Adrenal gland (tissue), 12 donors: Measurements from ENCODE around the gene MAN1B1. TPM values are rescaled to one million over a fixed set of nuclear protein-coding genes. Genes with fewer than 3 reads are reported as not detected.

Source experiments
- DNase-seq, 7 donors: peaks; one replicate each; pipeline ENCODE4 v3.0.0-alpha.2; 2019 to 2020
- H3K27ac ChIP-seq, 5 donors: fragments of 200-600 bp; sonication (generic) in 4 of 5; 1 replicate in 3 of 5; 2 replicates in 2 of 5; pipeline versions ENCODE4 v1.5.1 to v1.8.0; 2016 to 2020; ENCODE audit warnings: mild to moderate bottlenecking in 1 of 5
- H3K27me3 ChIP-seq: fragments of 200-600 bp; 2 replicates; pipeline ENCODE4 v1.8.0; 2021
- H3K36me3 ChIP-seq, 2 donors: fragments of 200-600 bp; replicated peaks in 1 of 2; 1 replicate in 1 of 2; 2 replicates in 1 of 2; pipeline versions ENCODE4 v1.5.1 to v1.8.0; 2018 to 2022
- H3K4me1 ChIP-seq, 2 donors: fragments of 200-600 bp; replicated peaks in 1 of 2; 1 replicate in 1 of 2; 2 replicates in 1 of 2; pipeline versions ENCODE4 v1.5.1 to v1.8.0; 2018 to 2021
- H3K4me3 ChIP-seq, 4 donors: fragments of 200-600 bp; sonication (generic) in 3 of 4; one replicate each; pipeline ENCODE4 v1.5.1; 2016 to 2018
- H3K9me3 ChIP-seq, 3 donors: fragments of 200-600 bp; sonication (generic) in 1 of 3; replicated peaks in 1 of 3; 1 replicate in 2 of 3; 2 replicates in 1 of 3; pipeline versions ENCODE4 v1.5.1 to v1.8.0; 2016 to 2021
- POLR2A ChIP-seq, 2 donors: fragments of 450-650 bp; IDR thresholded peaks; one replicate each; pipeline ENCODE4 v1.6.1; 2017; ENCODE audit warnings: antibody characterized with exemption in 2 of 2, mild to moderate bottlenecking in 2 of 2, moderate library complexity in 1 of 2
- WGBS, 4 donors: extraction: QIAGEN DNeasy Blood & Tissue Kit in 2 of 4; methylation state at CpG; one replicate each; pipeline versions ENCODE4 v1.1.5 to v1.1.7; 2013 to 2017; 5-methylcytosine and 5-hydroxymethylcytosine counted together
- intact Hi-C, 2 donors: fragments of 100-400 bp; cut with DNase I; formaldehyde crosslinking; loops; one replicate each; pipeline versions ENCODE4 v1.14.1 to v1.15.0; 2022 to 2023
- polyA plus RNA-seq, 3 donors: library from polyadenylated mRNA; stranded (reverse); fragments of 200-250 nt in 2 of 3; fragments of 350-450 nt in 1 of 3; fragmentation: Illumina TruSeq in 1 of 3; extraction: RNeasy Lipid Tissue Mini Kit (QIAGEN cat#74804) in 1 of 3; gene quantifications; one replicate each; pipeline ENCODE4 v1.2.3, GENCODE V29; 2013 to 2014
- total RNA-seq, 9 donors: library from RNA; depleted of rRNA in 4 of 9; stranded (reverse); fragments of >200 nt in 4 of 9; fragments of 120-200 nt in 1 of 9; fragmentation: NEBNext Ultra II Directional in 1 of 9; extraction: Animal tissue kit (Norgen Biotek cat#: 25700) in 1 of 9; gene quantifications; one replicate each; pipeline versions ENCODE4 v1.1.0 to v1.2.4, GENCODE V29; 2013 to 2023
- TF ChIP-seq, protein P1 (sequence below), 6 experiments: fragments of 450-650 bp in 4 of 6; fragments of 200-600 bp in 2 of 6; sonication (generic) in 1 of 6; IDR thresholded peaks; 1 replicate in 5 of 6; 2 replicates in 1 of 6; pipeline versions ENCODE4 v1.5.1 to v1.8.0; 2016 to 2021; ENCODE audit warnings: antibody characterized with exemption in 6 of 6, mild to moderate bottlenecking in 2 of 6, moderate library complexity in 1 of 6
- donor health status: healthy with polysubstance abuse.
- donor health status: Bipolar disorder and iron deficiency.
- donor health status: DM: yes; HTN: yes; CAD: no.
- donor health status: DM: no; HTN: no; CAD: no.
- donor health status: DM: no; HTN: no; CAD: no.
- donor health status: DM: yes; HTN: yes; CAD: no.

MAN1B1 gene
- total and polyA plus RNA-seq, 12 donors = 44.4 to 138 (median 67.9) TPM

GRCh38 chr9:137150617-137151457 lies 64.1 kb downstream of the MAN1B1 start:
- Histone ChIP-seq H3K9me3 (no peaks in the 10 kb centered on the region), H3K27me3 (peaks cover 4% of the 10 kb centered on the region), H3K36me3 (no peaks in the 10 kb centered on the region), H3K4me3 (no peak overlapping the region), H3K4me1 (no peaks in the 10 kb centered on the region), H3K27ac (no peak overlapping the region)
- peak in 2 of 7 donors; percentile 53 to 62 for DNase-seq
- TF ChIP-seq, protein P1, sequence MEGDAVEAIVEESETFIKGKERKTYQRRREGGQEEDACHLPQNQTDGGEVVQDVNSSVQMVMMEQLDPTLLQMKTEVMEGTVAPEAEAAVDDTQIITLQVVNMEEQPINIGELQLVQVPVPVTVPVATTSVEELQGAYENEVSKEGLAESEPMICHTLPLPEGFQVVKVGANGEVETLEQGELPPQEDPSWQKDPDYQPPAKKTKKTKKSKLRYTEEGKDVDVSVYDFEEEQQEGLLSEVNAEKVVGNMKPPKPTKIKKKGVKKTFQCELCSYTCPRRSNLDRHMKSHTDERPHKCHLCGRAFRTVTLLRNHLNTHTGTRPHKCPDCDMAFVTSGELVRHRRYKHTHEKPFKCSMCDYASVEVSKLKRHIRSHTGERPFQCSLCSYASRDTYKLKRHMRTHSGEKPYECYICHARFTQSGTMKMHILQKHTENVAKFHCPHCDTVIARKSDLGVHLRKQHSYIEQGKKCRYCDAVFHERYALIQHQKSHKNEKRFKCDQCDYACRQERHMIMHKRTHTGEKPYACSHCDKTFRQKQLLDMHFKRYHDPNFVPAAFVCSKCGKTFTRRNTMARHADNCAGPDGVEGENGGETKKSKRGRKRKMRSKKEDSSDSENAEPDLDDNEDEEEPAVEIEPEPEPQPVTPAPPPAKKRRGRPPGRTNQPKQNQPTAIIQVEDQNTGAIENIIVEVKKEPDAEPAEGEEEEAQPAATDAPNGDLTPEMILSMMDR (IDR thresholded peaks at IDR 0.05) = no peak
- no peak for TF ChIP-seq POLR2A (IDR thresholded peaks at IDR 0.05)
- intact Hi-C loops = no loop called here
- 25 to 43% (median 33%) methylated on average over 32 to 34 of the region's 34 CpGs for WGBS, 4 donors

- intact Hi-C loops = no loop called here
- WGBS, 4 donors = 87 to 90% (median 87%) methylated on average over 7 of the region's 7 CpGs
- DNase-seq = no peak
- no peak for TF ChIP-seq POLR2A (IDR thresholded peaks at IDR 0.05)
- TF ChIP-seq, protein P1 (IDR thresholded peaks at IDR 0.05) = no peak
- H3K27ac ChIP-seq = no peak overlapping the region
- peaks cover 13% of the 10 kb centered on the region for H3K27me3 ChIP-seq
- H3K4me3 ChIP-seq = no peak overlapping the region
- no peaks in the 10 kb centered on the region for H3K36me3 ChIP-seq
- peaks cover 0 to 4% of the 10 kb centered on the region in 2 donors for H3K4me1 ChIP-seq
- no peaks in the 10 kb centered on the region for H3K9me3 ChIP-seq
These were observed 66.1 kb downstream of the MAN1B1 start for GRCh38 chr9:137152844-137153405.

DNA sequence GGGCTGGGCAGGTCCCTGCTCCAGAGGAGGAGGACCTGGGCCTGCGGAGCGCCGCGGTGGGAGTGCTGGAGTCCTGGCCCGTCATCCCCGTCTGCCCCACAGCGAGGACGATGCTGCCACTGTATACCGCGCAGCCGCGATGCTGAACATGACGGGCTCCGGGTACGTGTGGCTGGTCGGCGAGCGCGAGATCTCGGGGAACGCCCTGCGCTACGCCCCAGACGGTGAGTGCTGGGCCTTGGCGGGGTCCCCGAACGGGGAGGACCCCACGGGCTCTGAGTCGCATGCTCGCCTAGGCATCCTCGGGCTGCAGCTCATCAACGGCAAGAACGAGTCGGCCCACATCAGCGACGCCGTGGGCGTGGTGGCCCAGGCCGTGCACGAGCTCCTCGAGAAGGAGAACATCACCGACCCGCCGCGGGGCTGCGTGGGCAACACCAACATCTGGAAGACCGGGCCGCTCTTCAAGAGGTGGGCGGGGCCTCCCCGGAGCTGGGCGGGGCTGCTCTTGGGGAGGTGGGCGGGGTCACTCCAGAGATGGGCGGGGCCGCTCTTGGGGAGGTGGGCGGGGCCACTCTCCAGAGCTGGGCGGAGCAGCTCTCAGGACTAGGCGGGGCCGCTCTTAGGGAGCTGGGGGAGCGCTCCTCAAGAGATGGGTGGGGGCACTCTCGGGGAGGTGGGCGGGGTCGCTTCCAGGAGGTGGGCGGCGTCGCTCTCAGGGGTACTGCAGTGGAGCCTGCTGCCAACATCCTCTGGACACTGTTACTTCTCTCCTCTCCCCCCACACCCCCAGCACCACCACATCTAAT lies 70.0 kb downstream of the MAN1B1 start:
- Histone ChIP-seq H3K4me3 (no peak overlapping the region), H3K9me3 (no peaks in the 10 kb centered on the region), H3K27me3 (peaks cover 45% of the 10 kb centered on the region), H3K4me1 (peaks cover 0 to 4% of the 10 kb centered on the region in 2 donors), H3K27ac (no peak overlapping the region), H3K36me3 (no peaks in the 10 kb centered on the region)
- WGBS, 4 donors = 0 to 20% (median 3%) methylated on average over 2 to 65 of the region's 65 CpGs
- peak in 1 of 7 donors; percentile 16 for DNase-seq
- no peak for TF ChIP-seq POLR2A (IDR thresholded peaks at IDR 0.05)
- TF ChIP-seq, protein P1 (IDR thresholded peaks at IDR 0.05) = no peak
- intact Hi-C loops = no loop called here
